Gastroesophageal sphincter (tissue), 3 donors: ENCODE data around the gene MAML2.

Experiments used
- CTCF ChIP-seq, 4 experiments: fragments of 200-600 bp in 2 of 4; fragments of 450-650 bp in 2 of 4; sonication (generic) in 1 of 4; IDR thresholded peaks; one replicate each; pipeline ENCODE4 v1.5.1; 2017 to 2019; ENCODE audit warnings: antibody characterized with exemption in 4 of 4, mild to moderate bottlenecking in 2 of 4, moderate library complexity in 2 of 4
- EP300 ChIP-seq: sonication (generic); formaldehyde crosslinking; IDR thresholded peaks from one replicate; pipeline ENCODE4 v1.6.1; 2017; ENCODE audit warnings: antibody characterized with exemption, mild to moderate bottlenecking
- POLR2A ChIP-seq, 2 donors: fragments of 450-650 bp; IDR thresholded peaks; one replicate each; pipeline ENCODE4 v1.6.1; 2017; ENCODE audit warnings: antibody characterized with exemption in 2 of 2, mild to moderate bottlenecking in 2 of 2, moderate library complexity in 1 of 2
- POLR2AphosphoS5 ChIP-seq: sonication (generic); formaldehyde crosslinking; IDR thresholded peaks from one replicate; pipeline ENCODE4 v1.6.1; 2017; ENCODE audit warnings: antibody characterized with exemption

GRCh38 chr11:96116376-96116775 is 226.6 kb downstream of the MAML2 start:
- no peak for TF ChIP-seq POLR2A (IDR thresholded peaks at IDR 0.05)
- TF ChIP-seq CTCF (IDR thresholded peaks at IDR 0.05) = no peak
- TF ChIP-seq POLR2AphosphoS5 = no peak
- TF ChIP-seq EP300 = no peak
